ENCODE data around the gene NPW. TPM values are rescaled to one million over a fixed set of nuclear protein-coding genes. Genes with fewer than 3 reads are reported as not detected.
A peak's percentile ranks its signal among the peaks of the same experiment; 100 is the strongest.

The NPW gene
- total and polyA plus RNA-seq, 9 of the 15 experiments (the other 6 are each of a cell fraction or from before 2014, with no cell fraction given): 0.14 to 4.0 (median 2.6) TPM; not detected in 4

DNA sequence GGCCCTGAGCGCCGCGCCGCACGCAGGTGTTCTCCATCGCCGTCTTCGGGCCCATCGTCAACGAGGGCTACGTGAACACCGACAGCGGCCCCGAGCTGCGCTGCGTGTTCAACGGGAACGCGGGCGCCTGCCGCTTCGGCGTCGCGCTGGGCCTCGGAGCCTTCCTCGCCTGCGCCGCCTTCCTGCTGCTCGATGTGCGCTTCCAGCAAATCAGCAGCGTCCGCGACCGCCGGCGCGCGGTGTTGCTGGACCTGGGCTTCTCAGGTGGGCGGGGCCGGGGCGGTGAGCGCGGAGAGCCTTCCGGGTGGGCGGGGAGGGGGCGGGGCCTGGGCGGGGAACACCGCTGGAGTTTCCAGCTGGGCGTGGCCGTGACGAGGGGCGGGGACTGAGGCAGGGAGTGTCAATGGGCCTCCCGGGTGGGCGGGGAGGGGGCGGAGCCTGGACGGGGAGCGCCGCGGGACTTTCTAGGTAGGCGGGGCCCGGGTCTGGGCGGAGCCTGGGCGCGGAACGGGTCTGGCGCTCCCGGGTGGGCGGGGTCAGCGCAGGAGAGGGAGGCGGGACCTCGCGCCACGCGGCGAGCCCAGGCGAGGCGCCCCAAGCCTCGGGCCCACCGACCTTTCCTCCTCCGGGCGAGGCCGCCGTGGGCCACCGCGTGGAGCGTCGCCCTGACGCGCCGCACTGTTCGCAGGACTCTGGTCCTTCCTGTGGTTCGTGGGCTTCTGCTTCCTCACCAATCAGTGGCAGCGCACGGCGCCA lies 27.5 kb upstream of the NPW start (continued):
- TF ChIP-seq MCM3 (IDR thresholded peaks at IDR 0.05): no peak
- no peak for TF ChIP-seq TSC22D4 (tag; IDR thresholded peaks at IDR 0.05)
- TF ChIP-seq, protein P1, sequence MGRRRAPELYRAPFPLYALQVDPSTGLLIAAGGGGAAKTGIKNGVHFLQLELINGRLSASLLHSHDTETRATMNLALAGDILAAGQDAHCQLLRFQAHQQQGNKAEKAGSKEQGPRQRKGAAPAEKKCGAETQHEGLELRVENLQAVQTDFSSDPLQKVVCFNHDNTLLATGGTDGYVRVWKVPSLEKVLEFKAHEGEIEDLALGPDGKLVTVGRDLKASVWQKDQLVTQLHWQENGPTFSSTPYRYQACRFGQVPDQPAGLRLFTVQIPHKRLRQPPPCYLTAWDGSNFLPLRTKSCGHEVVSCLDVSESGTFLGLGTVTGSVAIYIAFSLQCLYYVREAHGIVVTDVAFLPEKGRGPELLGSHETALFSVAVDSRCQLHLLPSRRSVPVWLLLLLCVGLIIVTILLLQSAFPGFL (CRISPR knock-in tag; IDR thresholded peaks at IDR 0.05): no peak
- peak; percentile 35; the same call in 1 of the 2 replicates for TF ChIP-seq ZNF263 (CRISPR knock-in tag; IDR thresholded peaks at IDR 0.05; ENCODE audit: borderline replicate concordance)
- TF ChIP-seq, protein P2, sequence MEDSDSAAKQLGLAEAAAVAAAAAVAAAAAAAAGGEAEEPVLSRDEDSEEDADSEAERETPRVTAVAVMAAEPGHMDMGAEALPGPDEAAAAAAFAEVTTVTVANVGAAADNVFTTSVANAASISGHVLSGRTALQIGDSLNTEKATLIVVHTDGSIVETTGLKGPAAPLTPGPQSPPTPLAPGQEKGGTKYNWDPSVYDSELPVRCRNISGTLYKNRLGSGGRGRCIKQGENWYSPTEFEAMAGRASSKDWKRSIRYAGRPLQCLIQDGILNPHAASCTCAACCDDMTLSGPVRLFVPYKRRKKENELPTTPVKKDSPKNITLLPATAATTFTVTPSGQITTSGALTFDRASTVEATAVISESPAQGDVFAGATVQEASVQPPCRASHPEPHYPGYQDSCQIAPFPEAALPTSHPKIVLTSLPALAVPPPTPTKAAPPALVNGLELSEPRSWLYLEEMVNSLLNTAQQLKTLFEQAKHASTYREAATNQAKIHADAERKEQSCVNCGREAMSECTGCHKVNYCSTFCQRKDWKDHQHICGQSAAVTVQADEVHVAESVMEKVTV (CRISPR knock-in tag; IDR thresholded peaks at IDR 0.05): no peak
- no peak for TF ChIP-seq PCBP2 (IDR thresholded peaks at IDR 0.05; ENCODE audit: low read depth, low read length, poor library complexity, severe bottlenecking)
- TF ChIP-seq KLF6 (CRISPR knock-in tag; IDR thresholded peaks at IDR 0.05; ENCODE audit: borderline replicate concordance): no peak
- no peak; a peak in 1 of 4 replicates for TF ChIP-seq TEAD1 (CRISPR knock-in tag; IDR thresholded peaks at IDR 0.05)
- TF ChIP-seq MAFG (tag; conservative IDR thresholded peaks at IDR 0.05): no peak
- no peak for TF ChIP-seq C11orf30 (IDR thresholded peaks at IDR 0.05; ENCODE audit: low read depth)
- TF ChIP-seq, protein P3, sequence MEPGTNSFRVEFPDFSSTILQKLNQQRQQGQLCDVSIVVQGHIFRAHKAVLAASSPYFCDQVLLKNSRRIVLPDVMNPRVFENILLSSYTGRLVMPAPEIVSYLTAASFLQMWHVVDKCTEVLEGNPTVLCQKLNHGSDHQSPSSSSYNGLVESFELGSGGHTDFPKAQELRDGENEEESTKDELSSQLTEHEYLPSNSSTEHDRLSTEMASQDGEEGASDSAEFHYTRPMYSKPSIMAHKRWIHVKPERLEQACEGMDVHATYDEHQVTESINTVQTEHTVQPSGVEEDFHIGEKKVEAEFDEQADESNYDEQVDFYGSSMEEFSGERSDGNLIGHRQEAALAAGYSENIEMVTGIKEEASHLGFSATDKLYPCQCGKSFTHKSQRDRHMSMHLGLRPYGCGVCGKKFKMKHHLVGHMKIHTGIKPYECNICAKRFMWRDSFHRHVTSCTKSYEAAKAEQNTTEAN (CRISPR knock-in tag; IDR thresholded peaks at IDR 0.05): peak; percentile 83
- TF ChIP-seq NCOA6 (IDR thresholded peaks at IDR 0.05): no peak
- TF ChIP-seq HDGF (IDR thresholded peaks at IDR 0.05): no peak
- TF ChIP-seq ARHGAP35 (IDR thresholded peaks at IDR 0.05; ENCODE audit: partially characterized antibody): no peak
- no peak for TF ChIP-seq EHMT2 (IDR thresholded peaks at IDR 0.05)
- TF ChIP-seq ZKSCAN1 (IDR thresholded peaks at IDR 0.05; ENCODE audit: low read depth, low read length): no peak
- TF ChIP-seq ZNF134 (CRISPR knock-in tag; conservative IDR thresholded peaks at IDR 0.05): no peak
- no peak for TF ChIP-seq ZNF696 (CRISPR knock-in tag; conservative IDR thresholded peaks at IDR 0.05)
- TF ChIP-seq SMAD2 (IDR thresholded peaks at IDR 0.05; ENCODE audit: low read depth, low read length): no peak
- TF ChIP-seq PRPF4 (IDR thresholded peaks at IDR 0.05; ENCODE audit: insufficient read depth, low read depth, low read length, poor library complexity, severe bottlenecking): no peak
- TF ChIP-seq KDM2B (CRISPR knock-in tag; IDR thresholded peaks at IDR 0.05): no peak
- TF ChIP-seq CTBP1 (IDR thresholded peaks at IDR 0.05; ENCODE audit: borderline replicate concordance): peak; percentile 62
- no peak for TF ChIP-seq ZNF124 (CRISPR knock-in tag; IDR thresholded peaks at IDR 0.05)

Measured in K562 (cell line).